Measurements from ENCODE around the gene NFKB2. TPM values are rescaled to one million over a fixed set of nuclear protein-coding genes. Genes with fewer than 3 reads are reported as not detected.

NFKB2 gene
- total RNA-seq, 1 donor, result 16.2 TPM

- no peak for TF ChIP-seq CTCF (IDR thresholded peaks at IDR 0.05; ENCODE audit: insufficient read depth, low read length)
- DNase-seq (ENCODE audit: low read depth), result no peak
- H3K4me3 ChIP-seq (ENCODE audit: low read depth, low read length), result peak overlapping the region; percentile 75
Observed at GRCh38 chr10:102450124-102450373, 54.5 kb downstream of the NFKB2 start.

GRCh38 chr10:102450374-102451104 lies 55.0 kb downstream of the NFKB2 start:
- peak; percentile 61 for DNase-seq (ENCODE audit: low read depth)
- H3K4me3 ChIP-seq (ENCODE audit: low read depth, low read length), result peak overlapping the region; percentile 75
- no peak for TF ChIP-seq CTCF (IDR thresholded peaks at IDR 0.05; ENCODE audit: insufficient read depth, low read length)

- H3K4me3 ChIP-seq (ENCODE audit: low read depth, low read length), result peak within 1 kb of the TSS; percentile 75
- TF ChIP-seq CTCF (IDR thresholded peaks at IDR 0.05; ENCODE audit: insufficient read depth, low read length), result no peak
- no peak for DNase-seq (ENCODE audit: low read depth)
Observed at GRCh38 chr10:102451105-102451969, 55.8 kb downstream of the NFKB2 start, which contains the start of gene C10orf95. Gene C10orf95, minus strand, starts transcription at chr10:102451543. Its CDS starts 450 bp downstream, at chr10:102451093.

Small RNAs within 50 kb of the gene (small RNA-seq; reads per million reads assigned to genes)
- 432 reads per million, percentile 99 among the genes with 10 or more reads in this experiment for gene MIR146B

Other genes starting within 250 kb of the NFKB2 start
- gene NOLC1, start 243.3 kb upstream of the NFKB2 start, total RNA-seq (ENCODE audit: low replicate concordance), result 37.2 and 45.3 TPM in 2 replicates
- gene ELOVL3, start 169.4 kb upstream of the NFKB2 start, total RNA-seq (ENCODE audit: low replicate concordance), result 0.09 TPM in 1 of 2 replicates, not detected in the other
- gene PITX3, start 154.2 kb upstream of the NFKB2 start, total RNA-seq (ENCODE audit: low replicate concordance), result not detected in 2 replicates
- gene GBF1, start 150.2 kb upstream of the NFKB2 start, total RNA-seq (ENCODE audit: low replicate concordance), result 21.5 and 52.1 TPM in 2 replicates
- gene PSD, start 23.1 kb downstream of the NFKB2 start, total RNA-seq (ENCODE audit: low replicate concordance), result 0.18 and 1.3 TPM in 2 replicates
- gene FBXL15, start 25.1 kb downstream of the NFKB2 start, total RNA-seq (ENCODE audit: low replicate concordance), result 5.2 and 39.6 TPM in 2 replicates
- gene CUEDC2, start 36.9 kb downstream of the NFKB2 start, total RNA-seq (ENCODE audit: low replicate concordance), result 40.9 and 61.4 TPM in 2 replicates
- gene C10orf95, start 55.8 kb downstream of the NFKB2 start, total RNA-seq (ENCODE audit: low replicate concordance), result not detected in 2 replicates
- 103 and 105 TPM in 2 replicates for gene ACTR1A, start 107.0 kb downstream of the NFKB2 start, total RNA-seq (ENCODE audit: low replicate concordance)
- gene SUFU, start 108.3 kb downstream of the NFKB2 start, total RNA-seq (ENCODE audit: low replicate concordance), result 3.3 and 4.8 TPM in 2 replicates
- 83.0 and 84.7 TPM in 2 replicates for gene TRIM8, start 248.8 kb downstream of the NFKB2 start, total RNA-seq (ENCODE audit: low replicate concordance)